Raji (cell line): ENCODE results near the gene TBC1D4.

ENCODE experiments used
- POLR2A ChIP-seq: IDR thresholded peaks from 2 replicates; pipeline ENCODE4 v1.6.1; 2011; ENCODE audit warnings: low read depth, low read length, control low read depth; ENCODE audit not compliant: insufficient read depth

The TBC1D4 gene

DNA sequence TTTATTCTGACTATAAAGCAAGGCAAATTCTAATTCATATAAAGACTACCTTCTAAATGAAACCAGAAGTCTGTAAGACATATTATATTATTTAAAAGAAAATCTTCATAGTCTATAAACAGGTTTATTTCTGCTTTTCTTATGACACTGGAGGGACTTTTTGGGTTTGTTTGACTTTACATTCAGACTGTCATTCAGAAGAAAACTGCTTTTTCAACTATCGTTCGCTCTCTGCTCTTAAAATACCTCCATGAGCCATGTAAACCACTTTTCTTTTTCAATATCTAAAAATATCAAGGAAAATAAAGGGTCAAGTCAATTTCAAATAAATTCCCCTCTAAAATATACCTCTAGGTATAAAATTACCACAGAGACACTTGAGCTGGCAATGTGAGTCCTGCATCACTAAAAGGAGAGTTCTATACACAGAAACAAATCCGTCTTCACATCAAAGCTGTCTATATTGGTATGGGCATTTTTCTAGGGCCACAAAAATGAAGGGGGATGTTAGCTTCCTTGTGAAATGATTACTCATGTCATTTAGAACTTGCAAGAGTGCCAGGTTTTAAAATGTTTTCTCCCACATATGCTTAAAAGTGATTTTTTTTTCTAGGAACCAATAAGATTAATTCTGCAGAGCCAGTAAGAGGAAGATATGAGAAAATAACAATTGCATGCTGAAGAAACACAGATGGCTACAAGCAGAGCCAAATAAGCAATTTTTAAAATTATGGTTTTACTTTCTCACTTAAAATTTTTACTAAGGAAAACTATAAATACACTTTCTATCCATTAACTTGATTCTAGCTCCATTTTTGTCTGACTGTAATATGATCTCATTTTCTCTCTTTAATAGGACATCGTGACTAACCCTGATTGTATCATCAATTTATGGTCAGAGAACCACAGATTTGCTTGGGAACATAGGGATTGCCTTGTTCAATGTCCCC is 181.8 kb downstream of the TBC1D4 start:
- TF ChIP-seq POLR2A: no peak

DNA sequence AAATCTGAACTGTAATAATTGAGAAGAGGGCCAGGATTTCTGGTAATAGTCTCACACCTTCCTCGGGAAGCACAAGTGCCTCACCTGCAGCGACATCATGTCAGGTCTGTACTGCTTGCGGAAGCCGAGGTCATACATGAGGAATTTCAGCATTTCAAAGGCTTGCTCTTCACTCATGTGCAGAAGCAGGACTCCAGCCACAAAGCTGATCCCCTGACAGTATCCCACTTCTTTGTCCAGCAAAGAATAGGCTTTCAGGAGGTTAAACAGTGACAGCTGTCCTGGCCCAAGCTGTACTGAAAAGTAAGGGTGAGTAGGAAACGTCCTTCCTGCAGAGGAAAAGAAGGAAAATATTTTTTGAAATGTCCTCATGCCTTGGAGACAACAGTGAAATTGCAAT is 182.7 kb downstream of the TBC1D4 start:
- no peak for TF ChIP-seq POLR2A

DNA sequence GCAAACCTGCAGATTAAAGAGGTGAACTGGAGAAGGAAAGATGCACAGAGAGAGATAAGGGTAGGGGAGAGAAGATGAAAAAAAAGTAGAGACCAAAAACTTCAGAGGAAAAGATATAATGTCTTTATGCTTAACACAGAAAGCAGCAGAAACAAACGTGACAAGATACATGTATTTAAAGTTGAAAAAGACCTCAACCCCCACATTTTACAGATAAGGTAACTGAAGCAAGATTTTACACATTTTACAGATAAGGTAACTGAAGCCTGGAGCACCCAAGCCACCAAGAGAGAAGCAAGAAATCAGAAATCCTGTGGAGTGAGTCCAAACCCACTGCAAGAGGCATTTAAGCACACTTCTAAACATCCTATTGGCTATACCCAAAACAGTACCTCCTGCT is 185.3 kb downstream of the TBC1D4 start:
- no peak for TF ChIP-seq POLR2A

DNA sequence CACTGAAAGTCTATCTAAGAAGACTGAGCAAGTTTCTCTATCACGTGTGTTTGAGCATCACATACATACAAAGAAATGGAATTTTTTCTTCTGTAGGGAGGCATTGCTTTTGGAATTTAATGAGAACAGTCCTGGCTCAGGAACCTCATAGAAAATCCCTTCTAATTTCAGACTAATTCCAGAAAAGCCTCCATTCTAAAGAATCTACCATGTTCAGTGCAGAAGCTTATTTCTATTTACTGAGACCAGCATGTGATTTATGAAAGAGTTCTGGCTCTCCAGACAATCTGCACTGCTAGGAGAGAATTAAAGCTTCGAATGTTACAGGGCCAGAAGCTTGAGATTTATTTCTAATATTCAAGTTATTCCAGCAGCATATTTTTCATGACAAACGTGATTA is 186.8 kb downstream of the TBC1D4 start:
- no peak for TF ChIP-seq POLR2A

DNA sequence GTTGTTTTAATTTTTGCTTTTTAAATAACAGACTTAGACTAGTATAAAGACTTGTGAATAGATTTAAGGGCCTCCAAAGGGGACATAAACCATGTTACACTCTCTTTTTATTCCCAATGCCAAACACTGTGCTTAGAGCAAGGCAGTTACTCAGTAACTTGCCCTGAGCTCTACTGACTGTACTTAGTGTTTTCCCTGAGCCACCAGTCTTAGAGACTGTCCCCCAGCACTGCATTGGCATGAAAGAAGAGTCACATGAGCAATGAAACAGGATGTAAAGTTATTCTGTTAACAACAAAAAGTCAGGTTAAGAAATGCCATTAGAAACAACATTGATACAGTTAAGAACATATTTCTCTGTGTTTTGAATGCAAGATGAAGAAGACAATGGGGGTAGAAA is 187.9 kb downstream of the TBC1D4 start:
- TF ChIP-seq POLR2A: no peak

DNA sequence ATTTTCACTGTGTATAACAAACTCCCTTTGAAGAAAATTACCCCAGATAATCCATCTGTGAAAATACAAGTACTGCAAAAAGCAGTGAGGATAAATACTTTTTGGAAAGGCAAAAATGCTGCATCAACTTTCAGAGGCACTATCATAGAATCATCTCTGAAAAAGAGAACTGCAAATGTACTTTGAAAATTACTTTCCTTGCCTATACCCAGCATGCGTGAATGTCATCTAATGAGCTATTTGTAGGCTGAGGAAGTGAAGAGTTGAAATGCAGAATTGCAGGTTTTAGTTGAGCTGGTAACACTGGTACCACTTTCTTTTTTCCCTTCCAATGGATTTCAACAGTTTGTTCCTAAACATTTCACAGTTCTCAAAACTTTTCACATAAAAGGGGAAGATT is 196.7 kb downstream of the TBC1D4 start:
- TF ChIP-seq POLR2A: no peak

DNA sequence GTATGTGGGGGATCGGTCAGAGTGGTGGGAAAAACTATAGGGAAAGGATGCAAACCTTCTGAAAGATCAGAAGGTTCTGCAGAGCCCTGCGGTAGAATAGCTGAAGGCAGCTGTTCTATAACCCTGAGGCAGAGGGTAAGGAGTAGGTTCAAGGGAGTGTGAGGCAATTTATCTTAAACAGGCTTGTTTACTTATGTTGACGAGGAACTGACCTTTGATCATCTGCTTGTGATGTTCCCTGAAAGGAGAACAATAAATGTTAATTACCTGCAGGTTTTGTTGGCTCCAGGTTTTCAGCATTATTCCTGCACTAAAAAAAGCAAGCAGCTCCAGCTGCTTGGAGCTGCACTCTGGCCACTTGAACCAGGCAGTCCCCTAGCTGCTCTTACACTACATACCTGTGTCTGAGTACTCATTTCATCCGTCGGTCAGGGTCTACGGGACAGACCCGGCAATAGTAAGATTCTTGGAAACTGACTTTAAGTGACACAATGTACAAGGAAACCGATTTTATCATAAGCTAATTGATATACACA is 202.1 kb downstream of the TBC1D4 start:
- TF ChIP-seq POLR2A: no peak

DNA sequence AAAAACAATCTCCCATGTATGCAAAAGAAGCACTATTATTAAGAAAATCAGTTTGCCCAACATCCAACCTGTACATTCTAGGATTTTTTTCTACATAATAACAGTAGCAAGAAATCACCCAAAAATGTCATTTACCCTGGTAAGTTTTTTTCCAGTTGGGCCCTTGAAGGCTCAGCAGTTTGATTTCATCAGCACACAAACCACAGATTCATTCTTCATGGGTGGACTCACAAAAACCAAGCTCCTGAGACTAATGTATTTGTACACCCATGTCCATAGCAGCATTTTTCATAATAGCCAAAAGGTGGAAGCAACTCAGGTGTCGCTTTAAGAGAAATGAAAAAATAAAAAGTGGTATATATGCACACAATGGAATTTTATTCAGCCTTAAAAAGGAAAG is 210.1 kb downstream of the TBC1D4 start:
- no peak for TF ChIP-seq POLR2A

DNA sequence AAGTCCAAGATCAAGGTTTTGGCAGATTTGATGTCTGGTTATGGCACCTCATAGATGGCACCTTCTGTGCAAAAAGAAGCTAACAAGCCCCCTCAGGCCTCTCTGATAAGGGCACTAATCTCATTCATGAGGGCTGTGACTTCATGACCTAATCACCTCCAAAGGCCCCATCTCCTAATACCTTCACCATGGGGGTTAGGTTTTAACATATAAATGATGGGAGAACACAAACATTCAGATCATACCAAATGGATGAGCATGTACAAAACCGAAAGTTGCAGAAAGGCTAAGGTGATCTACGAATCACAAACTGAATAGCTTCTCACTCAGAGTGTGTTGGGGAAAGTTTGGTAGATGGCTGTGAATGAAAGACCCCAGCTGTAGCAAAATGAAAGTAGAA is 217.4 kb downstream of the TBC1D4 start:
- TF ChIP-seq POLR2A: no peak

DNA sequence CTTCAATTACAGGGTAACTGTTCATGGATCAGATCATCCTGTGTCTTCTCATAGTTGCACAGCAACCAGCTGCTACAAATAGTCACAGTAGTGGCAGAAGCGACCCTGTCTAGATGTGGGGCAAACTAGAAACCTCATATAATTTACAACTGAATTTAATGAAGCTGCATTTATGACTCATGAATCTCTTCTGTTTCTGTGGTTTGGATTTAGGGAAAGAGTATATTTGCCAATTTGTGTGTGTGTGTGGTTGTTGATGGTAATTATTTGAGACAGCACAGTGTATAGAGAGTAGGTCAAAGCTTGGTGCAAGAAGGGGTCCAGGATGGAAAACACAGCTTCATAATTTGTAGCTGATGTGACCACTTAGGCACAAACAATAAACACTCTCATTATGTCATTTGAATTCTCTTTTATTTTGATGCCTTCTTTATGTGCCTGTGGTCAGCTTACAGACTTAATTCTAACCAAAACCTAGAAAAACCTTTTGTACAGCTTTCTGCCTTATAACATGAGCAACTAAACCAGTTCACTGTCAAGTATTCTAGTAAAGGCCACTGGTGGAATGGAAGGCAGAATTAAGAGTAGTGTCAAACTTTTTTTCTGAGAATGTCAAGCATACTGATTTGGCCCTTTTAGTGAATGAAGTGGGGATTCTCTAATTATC is 218.1 kb downstream of the TBC1D4 start:
- no peak for TF ChIP-seq POLR2A

DNA sequence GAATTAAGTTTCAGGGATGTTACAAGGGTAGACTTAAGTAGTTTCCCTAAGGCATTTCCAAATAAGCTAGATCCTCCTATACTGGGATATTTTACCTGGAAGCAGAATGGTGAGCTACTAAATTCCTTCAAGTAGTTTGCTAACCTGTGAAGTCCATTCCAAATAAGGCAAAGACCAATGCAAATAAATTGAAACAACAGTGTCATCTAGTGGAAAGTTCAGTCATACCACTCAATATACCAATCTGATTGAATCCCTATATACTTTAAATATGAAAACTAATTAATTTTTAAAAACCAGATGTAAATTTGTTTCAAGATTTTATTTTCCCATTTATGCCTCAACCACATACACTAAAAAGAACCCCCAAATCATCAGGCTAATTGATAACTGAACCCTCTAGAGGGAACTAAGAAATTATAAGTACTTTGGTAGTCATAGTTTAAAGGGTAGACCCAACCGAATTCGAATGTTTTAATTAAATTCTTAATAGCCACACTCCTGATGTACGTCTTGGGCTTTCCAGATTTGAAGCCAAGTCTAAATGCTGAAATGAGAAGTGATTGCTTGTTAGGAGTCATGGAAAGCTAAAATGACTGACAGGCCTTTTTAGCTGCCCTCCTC is 223.7 kb downstream of the TBC1D4 start:
- TF ChIP-seq POLR2A: no peak

DNA sequence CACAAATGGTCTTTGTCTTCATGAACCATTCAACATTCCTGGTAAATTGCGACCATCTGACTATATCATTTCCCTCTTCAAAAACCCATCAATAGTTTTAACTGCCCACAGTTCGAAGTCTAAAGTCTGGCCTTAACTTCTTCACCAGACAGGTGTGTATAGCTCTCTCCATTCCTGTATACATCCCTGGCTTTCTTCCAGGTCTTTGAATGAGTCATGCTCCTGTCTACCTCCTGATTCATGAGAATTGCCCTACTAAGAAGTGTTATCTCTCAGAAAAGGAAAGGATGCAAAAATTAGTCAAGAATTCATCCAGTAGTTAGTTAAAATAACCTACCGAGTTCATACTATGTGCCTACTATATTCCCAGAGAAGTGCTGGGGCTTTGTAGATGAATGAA is 225.0 kb downstream of the TBC1D4 start:
- no peak for TF ChIP-seq POLR2A

DNA sequence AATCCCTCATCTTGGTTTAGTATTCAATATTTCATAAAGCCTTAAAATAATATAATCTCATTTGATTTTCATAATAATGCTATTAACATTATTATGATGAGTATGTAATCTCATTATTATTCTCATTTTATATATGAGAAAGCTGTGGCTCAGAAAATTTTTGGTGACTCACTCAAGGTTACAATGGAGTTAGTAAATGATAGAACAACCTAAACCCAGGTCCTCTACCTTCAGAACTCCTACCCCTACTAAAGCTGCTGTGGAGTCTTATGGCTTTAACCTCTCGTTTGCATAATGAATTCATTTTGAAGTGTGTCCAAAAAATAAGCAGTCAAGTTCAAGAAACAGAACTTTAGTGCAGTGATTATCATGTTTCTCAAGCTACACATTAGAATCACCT is 226.3 kb downstream of the TBC1D4 start:
- TF ChIP-seq POLR2A: no peak

DNA sequence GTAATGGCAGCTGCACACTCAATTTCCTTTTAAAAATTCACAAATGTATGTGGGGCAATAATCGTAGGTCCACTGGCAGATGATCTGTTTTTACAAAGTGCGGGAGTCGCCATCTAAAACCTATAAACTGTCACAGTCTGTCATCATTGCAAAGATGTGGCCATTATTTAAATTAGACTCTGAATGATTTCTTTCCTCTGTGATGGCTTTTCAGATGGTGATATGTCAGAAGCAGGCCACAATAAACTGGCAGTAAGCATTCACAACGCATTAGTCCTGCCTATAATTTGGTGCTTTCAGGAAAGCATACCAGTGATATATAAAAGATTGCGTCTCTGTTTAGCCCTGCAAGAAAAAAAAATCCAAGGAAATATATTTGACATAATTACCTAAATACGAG is 226.8 kb downstream of the TBC1D4 start:
- TF ChIP-seq POLR2A: no peak

DNA sequence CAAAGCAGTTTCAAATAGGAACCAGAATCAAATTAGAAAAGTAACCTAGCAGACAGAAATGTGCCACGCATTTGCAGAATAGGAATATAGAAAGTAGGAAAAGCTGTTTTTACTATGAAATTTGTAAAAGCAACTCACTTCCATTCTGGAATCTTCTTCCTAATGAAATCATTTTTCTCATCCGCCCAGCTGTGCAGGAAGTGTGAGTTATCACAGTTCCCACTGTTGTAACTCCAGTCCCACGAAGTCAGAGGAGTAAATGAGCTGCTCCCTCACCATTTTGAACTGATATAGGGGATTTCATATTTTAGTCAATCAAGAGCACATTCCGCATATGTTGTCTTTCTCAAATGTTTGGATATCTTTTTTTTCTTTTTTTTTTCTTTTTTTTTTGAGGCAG is 230.8 kb downstream of the TBC1D4 start:
- no peak for TF ChIP-seq POLR2A
